GM18873 (cell line): Measurements from ENCODE around the gene GOLGA6L9.
"Not testable (repeated sequence)": the region's sequence is repeated elsewhere in the genome, so short reads cannot be mapped to it uniquely, and the experiment has no call there.

Experiments used
- ATAC-seq: cut with Tn5 transposase; IDR thresholded peaks from one replicate; pipeline ENCODE4 v1.9.1; 2021; ENCODE audit warnings: mild to moderate bottlenecking, moderate library complexity, moderate number of reproducible peaks; ENCODE audit not compliant: unreplicated experiment, low FRiP score

Gene GOLGA6L9

GRCh38 chr15:82465629-82466028 lies 36.0 kb downstream of the GOLGA6L9 start:
- not testable (repeated sequence) for ATAC-seq

- ATAC-seq: peak; percentile 74
These were observed 38.6 kb downstream of the GOLGA6L9 start for GRCh38 chr15:82468205-82468604.

- ATAC-seq: not testable (repeated sequence)
These were observed 39.8 kb downstream of the GOLGA6L9 start for GRCh38 chr15:82469381-82469780.

GRCh38 chr15:82472269-82472982 lies 42.8 kb downstream of the GOLGA6L9 start:
- not testable (repeated sequence) for ATAC-seq

GRCh38 chr15:82474596-82475325 lies 45.1 kb downstream of the GOLGA6L9 start:
- ATAC-seq: not testable (repeated sequence)

- not testable (repeated sequence) for ATAC-seq
These were observed 45.8 kb downstream of the GOLGA6L9 start for GRCh38 chr15:82475345-82475967.

GRCh38 chr15:82476697-82477342 lies 47.2 kb downstream of the GOLGA6L9 start:
- ATAC-seq: not testable (repeated sequence)

- ATAC-seq: not testable (repeated sequence)
These were observed 47.9 kb downstream of the GOLGA6L9 start for GRCh38 chr15:82477343-82478057.
